ENCODE results near the gene PTAR1.
"Not testable (repeated sequence)": the region's sequence is repeated elsewhere in the genome, so short reads cannot be mapped to it uniquely, and the experiment has no call there.

PTAR1 gene

GRCh38 chr9:69759421-69760277 lies at the start of gene PTAR1:
PTAR1 (minus strand) TSS chr9:69760011; CDS start chr9:69759938, 73 bp downstream.
- DNase-seq = peak; percentile 95

- DNase-seq = no peak
These were observed 49.6 kb upstream of the PTAR1 start for GRCh38 chr9:69809304-69809863.

GRCh38 chr9:69806627-69807026 lies 46.8 kb upstream of the PTAR1 start:
- no peak for DNase-seq

- DNase-seq = no peak
These were observed 46.2 kb upstream of the PTAR1 start for GRCh38 chr9:69805962-69806515.

- no peak for DNase-seq
These were observed 42.2 kb upstream of the PTAR1 start for GRCh38 chr9:69801989-69802388.

GRCh38 chr9:69800027-69800426 lies 40.2 kb upstream of the PTAR1 start:
- DNase-seq = not testable (repeated sequence)

- not testable (repeated sequence) for DNase-seq
These were observed 39.7 kb upstream of the PTAR1 start for GRCh38 chr9:69799521-69799920.

- DNase-seq = no peak
These were observed 38.9 kb upstream of the PTAR1 start for GRCh38 chr9:69798744-69799143.

- DNase-seq = no peak
These were observed 37.9 kb upstream of the PTAR1 start for GRCh38 chr9:69797675-69798074.

GRCh38 chr9:69794356-69794755 lies 34.5 kb upstream of the PTAR1 start:
- no peak for DNase-seq

- DNase-seq = no peak
These were observed 25.9 kb upstream of the PTAR1 start for GRCh38 chr9:69785757-69786156.

GRCh38 chr9:69773258-69773657 lies 13.4 kb upstream of the PTAR1 start:
- no peak for DNase-seq

GRCh38 chr9:69771775-69772418 lies 12.1 kb upstream of the PTAR1 start:
- DNase-seq = no peak

GRCh38 chr9:69768716-69769115 lies 8.9 kb upstream of the PTAR1 start:
- DNase-seq = no peak

GRCh38 chr9:69768101-69768500 lies 8.3 kb upstream of the PTAR1 start:
- no peak for DNase-seq

GRCh38 chr9:69763862-69764261 lies 4.1 kb upstream of the PTAR1 start:
- DNase-seq = not testable (repeated sequence)

GRCh38 chr9:69762527-69762926 lies 2.7 kb upstream of the PTAR1 start:
- DNase-seq = no peak

- no peak for DNase-seq
These were observed 433 bp upstream of the PTAR1 start for GRCh38 chr9:69760278-69760610.

GRCh38 chr9:69759021-69759420 lies 790 bp downstream of the PTAR1 start:
- peak; percentile 57 for DNase-seq

- no peak for DNase-seq
These were observed 1.7 kb downstream of the PTAR1 start for GRCh38 chr9:69757996-69758675.

- DNase-seq = no peak
These were observed 4.6 kb downstream of the PTAR1 start for GRCh38 chr9:69755205-69755604.

- DNase-seq = no peak
These were observed 6.0 kb downstream of the PTAR1 start for GRCh38 chr9:69753830-69754229.

- DNase-seq = no peak
These were observed 9.7 kb downstream of the PTAR1 start for GRCh38 chr9:69750085-69750484.
